Ishikawa (cell line): ENCODE results near the gene LCP1.
A peak's percentile ranks its signal among the peaks of the same experiment; 100 is the strongest.

Experiments used
- CEBPB ChIP-seq: IDR thresholded peaks from 2 replicates; pipeline ENCODE4 v1.6.1; 2012
- CREB1 ChIP-seq: IDR thresholded peaks from 2 replicates; pipeline ENCODE4 v1.6.1; 2012; ENCODE audit warnings: low read depth
- EGR1 ChIP-seq: IDR thresholded peaks from 2 replicates; pipeline ENCODE4 v1.6.1; 2012
- EP300 ChIP-seq: IDR thresholded peaks from 2 replicates; pipeline ENCODE4 v1.6.1; 2012; ENCODE audit warnings: borderline replicate concordance
- FOXM1 ChIP-seq: IDR thresholded peaks from 2 replicates; pipeline ENCODE4 v1.6.1; 2012; ENCODE audit warnings: low read depth, borderline replicate concordance
- NFIC ChIP-seq: IDR thresholded peaks from 2 replicates; pipeline ENCODE4 v1.6.1; 2012
- RAD21 ChIP-seq: IDR thresholded peaks from 2 replicates; pipeline ENCODE4 v1.6.1; 2012; ENCODE audit warnings: low read depth
- TAF1 ChIP-seq: IDR thresholded peaks from 2 replicates; pipeline ENCODE4 v1.6.1; 2012; ENCODE audit warnings: low read depth, mild to moderate bottlenecking
- TCF12 ChIP-seq: IDR thresholded peaks from 2 replicates; pipeline ENCODE4 v1.6.1; 2012; ENCODE audit warnings: low read depth
- TEAD4 ChIP-seq: IDR thresholded peaks from 2 replicates; pipeline ENCODE4 v1.6.1; 2012
- YY1 ChIP-seq: IDR thresholded peaks from 2 replicates; pipeline ENCODE4 v1.6.1; 2012; ENCODE audit warnings: low read depth
- ZBTB7A ChIP-seq: IDR thresholded peaks from 2 replicates; pipeline ENCODE4 v1.6.1; 2012; ENCODE audit warnings: low read depth
- TF ChIP-seq, protein P1 (sequence below): IDR thresholded peaks from 2 replicates; pipeline ENCODE4 v1.6.1; 2012
- TF ChIP-seq, protein P2 (sequence below): IDR thresholded peaks from 2 replicates; pipeline ENCODE4 v1.6.1; 2012; ENCODE audit warnings: low read depth, mild to moderate bottlenecking
- TF ChIP-seq, protein P3 (sequence below): IDR thresholded peaks from 2 replicates; pipeline ENCODE4 v1.6.1; 2012

Gene LCP1, protein sequence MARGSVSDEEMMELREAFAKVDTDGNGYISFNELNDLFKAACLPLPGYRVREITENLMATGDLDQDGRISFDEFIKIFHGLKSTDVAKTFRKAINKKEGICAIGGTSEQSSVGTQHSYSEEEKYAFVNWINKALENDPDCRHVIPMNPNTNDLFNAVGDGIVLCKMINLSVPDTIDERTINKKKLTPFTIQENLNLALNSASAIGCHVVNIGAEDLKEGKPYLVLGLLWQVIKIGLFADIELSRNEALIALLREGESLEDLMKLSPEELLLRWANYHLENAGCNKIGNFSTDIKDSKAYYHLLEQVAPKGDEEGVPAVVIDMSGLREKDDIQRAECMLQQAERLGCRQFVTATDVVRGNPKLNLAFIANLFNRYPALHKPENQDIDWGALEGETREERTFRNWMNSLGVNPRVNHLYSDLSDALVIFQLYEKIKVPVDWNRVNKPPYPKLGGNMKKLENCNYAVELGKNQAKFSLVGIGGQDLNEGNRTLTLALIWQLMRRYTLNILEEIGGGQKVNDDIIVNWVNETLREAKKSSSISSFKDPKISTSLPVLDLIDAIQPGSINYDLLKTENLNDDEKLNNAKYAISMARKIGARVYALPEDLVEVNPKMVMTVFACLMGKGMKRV

DNA sequence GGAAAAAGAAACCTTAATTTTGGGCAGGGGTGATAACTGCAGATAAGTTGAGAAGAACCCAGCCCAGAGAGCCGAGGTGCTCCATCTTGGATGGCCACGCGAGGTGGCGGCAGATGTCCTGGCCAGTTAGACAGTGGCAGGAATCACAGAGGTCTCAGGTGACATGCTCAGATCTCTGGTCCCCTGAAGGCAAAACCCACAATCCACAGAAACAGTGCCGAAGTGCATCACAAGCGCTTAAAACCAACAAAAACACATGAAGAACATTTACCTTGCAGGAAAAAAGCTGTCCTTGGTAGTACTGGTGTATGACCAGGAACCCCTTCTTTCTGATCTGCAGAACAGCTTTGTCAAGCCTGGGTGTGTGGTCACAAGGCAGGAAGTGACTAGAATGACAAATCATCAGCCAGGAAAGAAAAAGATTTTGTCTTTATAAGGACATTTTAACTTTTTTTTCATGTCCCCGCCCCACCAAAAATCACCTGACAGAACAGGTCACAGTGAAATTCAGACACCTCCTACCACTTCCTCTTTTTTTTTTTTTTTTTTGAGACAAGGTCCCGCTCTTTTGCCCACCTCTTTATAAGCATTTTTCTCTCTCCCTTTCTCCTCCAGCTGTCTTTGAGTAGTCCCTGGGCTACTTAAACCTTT is at the start of gene LCP1:
LCP1 (minus strand) TSS at position 338 of the 651 bp plus-strand sequence. CDS start 22,515 bp downstream, outside the sequence.
- TF ChIP-seq, protein P1, sequence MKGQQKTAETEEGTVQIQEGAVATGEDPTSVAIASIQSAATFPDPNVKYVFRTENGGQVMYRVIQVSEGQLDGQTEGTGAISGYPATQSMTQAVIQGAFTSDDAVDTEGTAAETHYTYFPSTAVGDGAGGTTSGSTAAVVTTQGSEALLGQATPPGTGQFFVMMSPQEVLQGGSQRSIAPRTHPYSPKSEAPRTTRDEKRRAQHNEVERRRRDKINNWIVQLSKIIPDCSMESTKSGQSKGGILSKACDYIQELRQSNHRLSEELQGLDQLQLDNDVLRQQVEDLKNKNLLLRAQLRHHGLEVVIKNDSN, result peak; percentile 73
- TF ChIP-seq FOXM1 (peak; percentile 51; the same call in 1 of the 2 replicates), TEAD4 (no peak), TCF12 (peak; percentile 61; the same call in 1 of the 2 replicates), RAD21 (no peak), EGR1 (no peak), CEBPB (no peak), TAF1 (peak; percentile 69), EP300 (no peak; the same call in 1 of the 2 replicates), YY1 (peak; percentile 82), NFIC (no peak), CREB1 (peak; percentile 23; the same call in 1 of the 2 replicates), ZBTB7A (no peak)
- TF ChIP-seq, protein P2, sequence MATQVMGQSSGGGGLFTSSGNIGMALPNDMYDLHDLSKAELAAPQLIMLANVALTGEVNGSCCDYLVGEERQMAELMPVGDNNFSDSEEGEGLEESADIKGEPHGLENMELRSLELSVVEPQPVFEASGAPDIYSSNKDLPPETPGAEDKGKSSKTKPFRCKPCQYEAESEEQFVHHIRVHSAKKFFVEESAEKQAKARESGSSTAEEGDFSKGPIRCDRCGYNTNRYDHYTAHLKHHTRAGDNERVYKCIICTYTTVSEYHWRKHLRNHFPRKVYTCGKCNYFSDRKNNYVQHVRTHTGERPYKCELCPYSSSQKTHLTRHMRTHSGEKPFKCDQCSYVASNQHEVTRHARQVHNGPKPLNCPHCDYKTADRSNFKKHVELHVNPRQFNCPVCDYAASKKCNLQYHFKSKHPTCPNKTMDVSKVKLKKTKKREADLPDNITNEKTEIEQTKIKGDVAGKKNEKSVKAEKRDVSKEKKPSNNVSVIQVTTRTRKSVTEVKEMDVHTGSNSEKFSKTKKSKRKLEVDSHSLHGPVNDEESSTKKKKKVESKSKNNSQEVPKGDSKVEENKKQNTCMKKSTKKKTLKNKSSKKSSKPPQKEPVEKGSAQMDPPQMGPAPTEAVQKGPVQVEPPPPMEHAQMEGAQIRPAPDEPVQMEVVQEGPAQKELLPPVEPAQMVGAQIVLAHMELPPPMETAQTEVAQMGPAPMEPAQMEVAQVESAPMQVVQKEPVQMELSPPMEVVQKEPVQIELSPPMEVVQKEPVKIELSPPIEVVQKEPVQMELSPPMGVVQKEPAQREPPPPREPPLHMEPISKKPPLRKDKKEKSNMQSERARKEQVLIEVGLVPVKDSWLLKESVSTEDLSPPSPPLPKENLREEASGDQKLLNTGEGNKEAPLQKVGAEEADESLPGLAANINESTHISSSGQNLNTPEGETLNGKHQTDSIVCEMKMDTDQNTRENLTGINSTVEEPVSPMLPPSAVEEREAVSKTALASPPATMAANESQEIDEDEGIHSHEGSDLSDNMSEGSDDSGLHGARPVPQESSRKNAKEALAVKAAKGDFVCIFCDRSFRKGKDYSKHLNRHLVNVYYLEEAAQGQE, result peak; percentile 51
- TF ChIP-seq, protein P3, sequence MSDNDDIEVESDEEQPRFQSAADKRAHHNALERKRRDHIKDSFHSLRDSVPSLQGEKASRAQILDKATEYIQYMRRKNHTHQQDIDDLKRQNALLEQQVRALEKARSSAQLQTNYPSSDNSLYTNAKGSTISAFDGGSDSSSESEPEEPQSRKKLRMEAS, result peak; percentile 67

DNA sequence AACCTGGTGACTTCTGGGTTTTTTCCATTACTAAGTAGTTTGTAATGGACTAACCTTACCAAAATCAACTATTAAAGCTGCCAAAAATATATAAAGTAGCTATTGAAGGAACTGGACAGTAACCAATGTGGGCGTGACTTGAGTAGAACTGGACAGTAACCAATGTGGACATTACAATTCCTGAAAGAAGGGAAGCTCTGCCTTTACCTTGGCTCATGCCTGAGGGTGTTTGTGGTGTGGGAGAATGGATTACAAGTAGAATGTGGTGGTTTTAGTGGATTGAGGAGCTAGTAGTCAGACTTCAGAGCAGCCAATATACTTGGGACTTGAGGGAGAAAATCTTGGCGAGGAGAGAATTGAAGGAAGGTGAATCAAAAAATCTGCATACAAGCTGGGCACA is 47.3 kb upstream of the LCP1 start:
- no peak for TF ChIP-seq TAF1
- no peak for TF ChIP-seq YY1
- no peak for TF ChIP-seq RAD21
- no peak for TF ChIP-seq TCF12
- TF ChIP-seq ZBTB7A, result no peak
- TF ChIP-seq FOXM1, result no peak
- TF ChIP-seq, protein P1, result no peak
- no peak for TF ChIP-seq CEBPB

DNA sequence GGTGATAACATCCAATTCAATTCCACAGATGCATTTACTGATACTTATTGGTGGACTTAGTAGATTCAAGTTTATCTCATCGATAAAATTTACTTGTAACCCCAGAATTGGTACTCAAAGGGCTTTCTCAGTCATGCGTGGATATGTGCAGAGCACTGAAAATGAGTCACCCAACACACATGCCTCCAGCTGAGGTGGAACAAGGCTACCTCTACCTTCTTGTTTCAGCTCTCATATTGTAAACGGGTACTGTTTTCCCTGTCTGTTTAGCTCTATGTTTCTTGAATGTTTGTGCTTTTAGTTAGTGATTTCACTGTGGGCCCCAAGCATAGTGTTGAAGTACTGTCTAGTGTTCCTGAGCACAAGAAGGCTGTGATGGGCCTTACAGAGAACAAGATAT is 31.3 kb upstream of the LCP1 start:
- TF ChIP-seq, protein P3, result no peak
- TF ChIP-seq CREB1 (no peak), FOXM1 (no peak), ZBTB7A (no peak), TEAD4 (no peak), RAD21 (no peak), TCF12 (no peak)

DNA sequence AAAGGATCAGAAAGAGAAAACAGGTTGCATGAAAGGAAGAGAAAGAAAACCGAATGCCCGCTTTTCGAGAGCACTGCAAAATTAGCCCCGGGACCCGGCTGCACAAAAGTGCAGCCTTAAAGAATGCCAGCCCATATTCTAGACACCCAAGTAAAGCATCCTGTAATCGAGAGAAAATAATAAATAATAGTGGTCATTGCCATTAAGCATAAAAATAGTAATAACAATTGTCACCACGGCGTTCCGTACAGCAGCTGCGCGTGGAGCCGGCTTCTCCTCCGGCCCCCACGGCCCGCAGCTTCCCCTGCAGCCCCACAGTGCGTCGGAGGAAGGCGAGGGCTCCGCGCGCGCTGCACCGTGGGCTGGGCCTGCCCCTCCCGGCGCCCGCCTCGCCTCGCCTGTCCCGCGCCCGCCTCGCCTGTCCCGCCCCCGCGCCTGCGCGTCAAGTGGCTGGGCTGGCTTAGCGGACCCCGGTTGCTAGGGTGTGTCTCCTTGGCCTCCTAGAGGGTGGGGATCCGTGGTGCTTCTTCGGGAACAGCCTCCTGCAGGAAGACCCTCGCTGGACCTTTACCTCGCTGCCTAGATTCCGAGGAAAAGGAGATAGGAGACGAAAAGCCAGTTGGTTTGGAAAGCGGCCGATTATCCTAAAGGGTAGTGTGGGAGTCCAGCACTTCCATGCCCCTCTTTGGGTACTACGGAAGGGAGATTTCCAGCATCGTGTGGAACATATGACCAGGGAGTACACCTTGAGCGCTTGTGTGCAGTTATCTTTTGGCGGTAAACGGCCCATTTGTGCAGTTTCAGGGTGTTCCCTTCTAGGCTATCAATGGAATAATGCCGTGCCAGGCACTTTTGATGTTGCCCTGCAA is 29.7 kb upstream of the LCP1 start, which contains the start of gene LRRC63:
LRRC63 (plus strand) TSS at position 446 of the 869 bp plus-strand sequence. CDS start 1,107 bp downstream, outside the sequence.
- TF ChIP-seq NFIC, result no peak
- TF ChIP-seq, protein P1, result no peak
- no peak for TF ChIP-seq YY1
- TF ChIP-seq CEBPB, result no peak
- TF ChIP-seq EGR1, result peak; percentile 74
- no peak for TF ChIP-seq TCF12
- TF ChIP-seq, protein P3, result peak; percentile 83
- TF ChIP-seq, protein P2, result no peak
